GM18498 (cell line): ENCODE data around the gene FAM181B.

Experiments
- ATAC-seq: cut with Tn5 transposase; IDR thresholded peaks from one replicate; pipeline ENCODE4 v1.9.1; 2021; ENCODE audit warnings: mild to moderate bottlenecking, moderate library complexity; ENCODE audit not compliant: unreplicated experiment

Gene FAM181B

DNA sequence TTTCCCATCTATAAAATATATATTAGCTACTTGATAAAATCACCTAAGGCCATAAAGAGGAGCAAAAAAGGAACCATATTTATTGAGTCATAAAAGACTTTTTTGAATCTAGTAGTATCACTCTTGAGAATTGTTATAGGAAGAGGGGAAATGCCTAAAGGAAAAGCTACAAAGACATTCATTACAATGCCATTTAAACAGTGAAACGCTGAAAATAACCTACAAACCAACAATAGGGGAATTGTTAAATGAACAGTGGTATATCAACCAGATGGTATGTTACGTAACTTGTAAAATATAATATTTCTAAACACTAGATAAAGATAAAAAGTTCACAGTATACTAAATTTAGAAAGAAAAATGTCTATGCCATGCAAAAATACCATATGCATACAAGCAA, 47.5 kb downstream of the FAM181B start:
- no peak for ATAC-seq

DNA sequence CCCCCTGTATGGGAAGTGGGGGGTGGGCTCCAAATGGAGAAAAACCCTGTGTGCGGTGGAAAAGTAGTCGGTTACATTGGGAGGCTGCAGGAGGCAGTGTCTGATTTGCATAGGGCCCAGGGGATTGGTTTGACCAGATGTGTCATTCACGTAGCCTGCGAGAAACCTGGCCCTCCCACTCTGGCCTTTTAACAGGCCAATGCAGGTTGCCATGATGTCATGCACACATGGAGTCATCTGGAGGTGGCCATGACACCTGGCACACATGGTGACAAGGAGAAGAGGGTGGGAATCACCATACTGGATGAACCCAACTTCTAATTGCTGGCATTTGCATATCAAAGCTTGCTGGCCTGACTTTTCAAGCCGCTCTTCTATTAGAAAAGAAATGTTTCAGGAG, 50.6 kb downstream of the FAM181B start:
- no peak for ATAC-seq

DNA sequence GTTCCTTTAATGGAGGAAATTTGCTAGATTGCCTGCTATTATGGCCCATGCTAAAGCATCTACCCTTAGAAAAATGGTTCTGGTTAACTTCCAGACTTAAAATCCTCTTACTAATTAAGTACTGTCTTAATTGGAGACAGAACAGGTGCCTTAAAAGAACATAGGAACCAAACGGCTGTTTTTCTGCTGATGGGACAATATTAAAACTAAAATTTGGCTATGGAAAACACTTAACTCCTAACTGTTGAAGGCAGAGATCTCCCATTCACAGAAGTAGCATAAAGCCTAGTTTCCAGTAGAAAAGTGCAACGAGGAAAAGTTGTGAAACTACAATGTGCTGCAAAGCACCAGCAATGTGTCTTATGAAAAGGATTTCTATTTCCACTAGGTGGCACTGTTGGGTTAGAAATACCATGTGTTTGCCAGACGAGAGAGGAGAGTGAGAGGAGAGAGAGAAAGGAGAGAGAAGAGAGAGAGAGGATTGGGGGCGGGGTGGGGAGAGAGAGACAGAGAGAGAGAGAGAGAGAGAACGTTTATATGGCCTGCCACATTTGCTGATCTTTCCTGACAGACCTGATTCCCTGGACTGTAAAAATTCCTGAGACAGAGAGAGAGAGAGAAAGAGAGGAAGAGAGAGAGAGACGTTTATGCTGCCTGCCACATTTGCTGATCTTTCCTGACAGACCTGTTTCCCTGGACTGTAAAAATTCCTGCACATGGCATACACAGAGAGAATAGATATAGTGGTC, 51.5 kb downstream of the FAM181B start:
- peak; percentile 85 for ATAC-seq

DNA sequence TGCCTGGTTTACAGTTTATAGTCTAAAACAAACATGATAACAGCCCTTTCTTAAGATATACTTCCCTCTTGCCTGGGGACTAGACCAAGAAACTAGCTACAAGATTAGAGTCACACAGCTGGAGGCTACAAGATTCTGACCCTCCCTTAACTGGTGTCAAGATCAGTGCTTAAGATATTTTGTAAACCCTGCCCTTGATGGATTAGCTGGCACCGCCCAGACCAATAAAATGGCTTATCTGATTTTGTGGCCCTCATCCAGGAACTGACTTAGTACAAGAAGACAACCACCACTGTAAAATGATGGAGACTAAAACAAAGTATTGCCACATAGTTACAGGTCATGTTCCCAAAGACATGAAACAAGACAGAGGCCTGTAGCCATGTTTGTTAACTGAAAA, 53.4 kb downstream of the FAM181B start:
- no peak for ATAC-seq
